Purkinje cell (primary cell): ENCODE measurements around the gene MS4A1. TPM values are rescaled to one million over a fixed set of nuclear protein-coding genes. Genes with fewer than 3 reads are reported as not detected.

Experiments
- polyA plus RNA-seq: library from polyadenylated mRNA; unstranded; fragments of >200 nt; fragmentation: Nextera tagmentation; gene quantifications from 2 replicates; pipeline ENCODE4 v1.2.1, GENCODE V29; 2014

MS4A1 gene
- polyA plus RNA-seq = not detected in 2 replicates

GRCh38 chr11:60455531-60456042, at the start of gene MS4A1:
MS4A1 (plus strand) TSS chr11:60455847; CDS start chr11:60462375, 6,528 bp downstream.

GRCh38 chr11:60429272-60429671, 26.4 kb upstream of the MS4A1 start, which contains the start of gene MS4A5:
MS4A5 (plus strand) TSS chr11:60429572; CDS start chr11:60429675, 103 bp downstream.

GRCh38 chr11:60492488-60493009, 36.9 kb downstream of the MS4A1 start, which contains the start of gene MS4A12:
MS4A12 (plus strand) TSS chr11:60492778; CDS start chr11:60497319, 4,541 bp downstream.

GRCh38 chr11:60515144-60515855, 59.7 kb downstream of the MS4A1 start, which contains the start of gene MS4A13:
MS4A13 (plus strand) TSS chr11:60515392; CDS start chr11:60518084, 2,692 bp downstream.

Other genes starting within 250 kb of the MS4A1 start
- gene MS4A4E, start 212.7 kb upstream of the MS4A1 start, polyA plus RNA-seq = not detected in 2 replicates
- gene MS4A4A, start 175.2 kb upstream of the MS4A1 start, polyA plus RNA-seq = not detected in 2 replicates
- not detected in 2 replicates for gene MS4A6E, start 128.6 kb upstream of the MS4A1 start, polyA plus RNA-seq
- not detected in 2 replicates for gene MS4A7, start 77.3 kb upstream of the MS4A1 start, polyA plus RNA-seq
- not detected in 2 replicates for gene MS4A14, start 59.4 kb upstream of the MS4A1 start, polyA plus RNA-seq
- not detected in 2 replicates for gene MS4A5, start 26.3 kb upstream of the MS4A1 start, polyA plus RNA-seq
- not detected in 2 replicates for gene MS4A12, start 36.9 kb downstream of the MS4A1 start, polyA plus RNA-seq
- gene MS4A13, start 59.5 kb downstream of the MS4A1 start, polyA plus RNA-seq = not detected in 2 replicates
- 1.8 TPM in 1 of 2 replicates, not detected in the other for gene MS4A8, start 243.8 kb downstream of the MS4A1 start, polyA plus RNA-seq